ENCODE measurements around the gene BACH2.

The BACH2 gene

DNA sequence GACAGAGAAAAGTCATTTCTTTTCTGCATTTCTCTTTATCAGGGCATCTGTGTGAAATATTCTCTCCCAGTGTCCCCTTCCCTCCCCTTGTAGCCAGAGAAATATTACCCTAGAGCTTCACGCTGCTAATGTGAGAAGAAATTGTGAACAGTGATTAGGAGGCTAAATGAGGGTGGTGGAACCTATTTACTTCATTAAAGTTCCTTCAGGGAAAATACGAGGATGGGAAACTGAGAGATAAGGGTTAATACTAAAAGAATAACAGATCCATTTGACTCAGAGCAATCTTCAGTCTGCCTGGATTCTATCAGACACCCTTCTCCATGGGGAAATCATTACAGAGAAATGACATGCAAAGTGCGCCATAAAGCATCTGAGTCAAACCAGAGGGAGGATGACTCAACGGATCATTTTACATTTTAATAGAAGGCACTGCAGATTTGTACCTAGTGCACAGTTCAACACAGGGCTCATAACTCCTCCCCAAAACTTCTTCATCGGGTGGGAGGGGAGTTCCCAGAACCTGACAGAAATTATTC is 271.1 kb downstream of the BACH2 start:
- TF ChIP-seq POLR2AphosphoS5 (IDR thresholded peaks at IDR 0.05; ENCODE audit: low read depth, low read length) (0 out of 2 replicates have a peak, but pooled peaks have one; percentile 47), TAF1 (IDR thresholded peaks at IDR 0.05; ENCODE audit: borderline replicate concordance, insufficient read depth, low read length) (peak; percentile 56; the same call in 1 of the 2 replicates), SIN3A (IDR thresholded peaks at IDR 0.05; ENCODE audit: borderline replicate concordance, insufficient read depth, low read length) (no peak), FOXP2 (optimal IDR thresholded peaks at IDR 0.05; ENCODE audit: borderline replicate concordance, extremely low read depth, extremely low read length, insufficient read depth) (no peak)
- TF ChIP-seq, protein P1, sequence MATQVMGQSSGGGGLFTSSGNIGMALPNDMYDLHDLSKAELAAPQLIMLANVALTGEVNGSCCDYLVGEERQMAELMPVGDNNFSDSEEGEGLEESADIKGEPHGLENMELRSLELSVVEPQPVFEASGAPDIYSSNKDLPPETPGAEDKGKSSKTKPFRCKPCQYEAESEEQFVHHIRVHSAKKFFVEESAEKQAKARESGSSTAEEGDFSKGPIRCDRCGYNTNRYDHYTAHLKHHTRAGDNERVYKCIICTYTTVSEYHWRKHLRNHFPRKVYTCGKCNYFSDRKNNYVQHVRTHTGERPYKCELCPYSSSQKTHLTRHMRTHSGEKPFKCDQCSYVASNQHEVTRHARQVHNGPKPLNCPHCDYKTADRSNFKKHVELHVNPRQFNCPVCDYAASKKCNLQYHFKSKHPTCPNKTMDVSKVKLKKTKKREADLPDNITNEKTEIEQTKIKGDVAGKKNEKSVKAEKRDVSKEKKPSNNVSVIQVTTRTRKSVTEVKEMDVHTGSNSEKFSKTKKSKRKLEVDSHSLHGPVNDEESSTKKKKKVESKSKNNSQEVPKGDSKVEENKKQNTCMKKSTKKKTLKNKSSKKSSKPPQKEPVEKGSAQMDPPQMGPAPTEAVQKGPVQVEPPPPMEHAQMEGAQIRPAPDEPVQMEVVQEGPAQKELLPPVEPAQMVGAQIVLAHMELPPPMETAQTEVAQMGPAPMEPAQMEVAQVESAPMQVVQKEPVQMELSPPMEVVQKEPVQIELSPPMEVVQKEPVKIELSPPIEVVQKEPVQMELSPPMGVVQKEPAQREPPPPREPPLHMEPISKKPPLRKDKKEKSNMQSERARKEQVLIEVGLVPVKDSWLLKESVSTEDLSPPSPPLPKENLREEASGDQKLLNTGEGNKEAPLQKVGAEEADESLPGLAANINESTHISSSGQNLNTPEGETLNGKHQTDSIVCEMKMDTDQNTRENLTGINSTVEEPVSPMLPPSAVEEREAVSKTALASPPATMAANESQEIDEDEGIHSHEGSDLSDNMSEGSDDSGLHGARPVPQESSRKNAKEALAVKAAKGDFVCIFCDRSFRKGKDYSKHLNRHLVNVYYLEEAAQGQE (IDR thresholded peaks at IDR 0.05; ENCODE audit: insufficient read depth in 1 of 2, low read depth in 2 of 2, low read length in 2 of 2): 0 out of 4 replicates have a peak, but pooled peaks of 1 of the 2 experiments have one; percentile 22

DNA sequence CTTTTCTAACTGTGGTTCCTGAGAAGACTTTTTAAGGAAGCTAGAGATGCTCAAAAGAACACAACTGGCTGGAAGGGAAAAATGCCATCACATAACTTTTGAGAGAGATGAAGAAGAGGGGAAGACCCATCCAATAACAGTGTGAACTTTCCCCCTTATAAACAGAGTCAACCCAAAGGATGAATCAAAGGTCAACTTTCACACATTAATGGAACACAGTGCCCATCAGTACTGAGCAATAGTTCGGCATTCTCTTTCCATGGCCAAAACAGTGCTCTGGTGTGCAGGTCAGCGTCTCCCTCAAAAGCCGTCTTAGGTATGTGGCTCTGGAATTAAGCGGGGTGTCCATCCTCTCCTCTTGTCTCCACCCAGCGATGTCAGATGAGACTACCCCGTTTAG is 272.0 kb downstream of the BACH2 start:
- no peak for TF ChIP-seq TAF1 (IDR thresholded peaks at IDR 0.05; ENCODE audit: borderline replicate concordance, insufficient read depth, low read length)
- TF ChIP-seq POLR2AphosphoS5 (IDR thresholded peaks at IDR 0.05; ENCODE audit: low read depth, low read length): no peak
- TF ChIP-seq, protein P1 (IDR thresholded peaks at IDR 0.05; ENCODE audit: insufficient read depth in 1 of 2, low read depth in 2 of 2, low read length in 2 of 2): no peak
- TF ChIP-seq SIN3A (IDR thresholded peaks at IDR 0.05; ENCODE audit: borderline replicate concordance, insufficient read depth, low read length): no peak
- no peak for TF ChIP-seq FOXP2 (optimal IDR thresholded peaks at IDR 0.05; ENCODE audit: borderline replicate concordance, extremely low read depth, extremely low read length, insufficient read depth)

DNA sequence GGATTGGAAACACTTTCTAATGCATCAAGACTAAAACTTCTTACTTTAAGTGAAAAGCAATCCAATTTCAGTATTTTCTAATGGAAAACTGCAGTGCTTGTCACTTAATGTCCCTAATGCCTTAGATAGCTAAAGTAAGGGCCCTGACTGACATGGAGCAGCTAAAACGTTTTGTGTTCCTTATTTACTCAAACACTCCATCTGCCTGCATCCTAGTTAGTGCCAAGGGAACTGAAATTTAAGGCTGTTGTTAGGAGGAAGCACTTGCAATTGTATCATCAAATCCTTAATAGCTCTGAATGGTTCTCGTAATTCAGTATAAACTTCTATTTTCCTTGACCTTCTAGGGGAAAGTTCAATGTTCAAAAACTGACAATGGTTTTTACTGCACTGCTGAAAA is 274.9 kb downstream of the BACH2 start:
- TF ChIP-seq, protein P1 (IDR thresholded peaks at IDR 0.05; ENCODE audit: insufficient read depth in 1 of 2, low read depth in 2 of 2, low read length in 2 of 2): no peak
- TF ChIP-seq TAF1 (IDR thresholded peaks at IDR 0.05; ENCODE audit: borderline replicate concordance, insufficient read depth, low read length) (no peak), FOXP2 (optimal IDR thresholded peaks at IDR 0.05; ENCODE audit: borderline replicate concordance, extremely low read depth, extremely low read length, insufficient read depth) (no peak), POLR2AphosphoS5 (IDR thresholded peaks at IDR 0.05; ENCODE audit: low read depth, low read length) (no peak), SIN3A (IDR thresholded peaks at IDR 0.05; ENCODE audit: borderline replicate concordance, insufficient read depth, low read length) (no peak)

DNA sequence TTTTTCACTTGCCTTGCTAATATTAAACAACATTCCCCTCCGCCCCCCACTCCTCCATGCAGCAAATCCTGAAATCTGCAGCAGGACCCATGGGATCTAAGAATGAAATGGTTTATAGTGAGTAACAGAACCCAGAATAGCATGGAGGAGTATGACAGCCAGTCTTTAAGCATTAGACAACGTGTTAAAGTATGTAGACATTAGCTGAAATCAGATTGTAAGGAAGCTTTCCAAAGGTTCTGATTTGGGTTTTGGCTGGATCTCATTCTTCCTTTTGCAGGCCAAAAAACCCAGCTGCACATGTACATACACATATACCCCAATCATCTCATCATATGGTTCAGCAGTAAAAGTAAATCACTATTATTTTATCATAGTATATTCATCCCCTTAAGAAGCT is 275.9 kb downstream of the BACH2 start:
- TF ChIP-seq POLR2AphosphoS5 (IDR thresholded peaks at IDR 0.05; ENCODE audit: low read depth, low read length): no peak
- TF ChIP-seq, protein P1 (IDR thresholded peaks at IDR 0.05; ENCODE audit: insufficient read depth in 1 of 2, low read depth in 2 of 2, low read length in 2 of 2): no peak

DNA sequence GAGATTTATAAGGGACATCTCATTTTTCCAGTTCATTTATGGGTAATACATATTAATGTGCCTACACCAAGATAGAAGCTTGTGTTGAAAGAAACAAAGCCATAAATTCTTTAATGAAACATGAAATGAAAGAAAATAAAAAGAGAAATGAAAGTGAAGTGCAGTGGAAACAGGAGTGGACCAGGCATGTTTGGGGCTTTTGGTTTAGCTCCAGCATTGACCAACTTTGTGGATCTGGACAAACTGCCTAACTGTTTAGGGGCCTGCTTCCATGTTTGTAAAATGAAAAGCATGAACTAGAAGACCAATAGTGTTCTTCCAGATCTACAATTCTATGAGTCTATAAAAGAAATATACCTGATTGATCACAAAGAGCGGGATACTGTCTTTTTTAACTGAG is 277.4 kb downstream of the BACH2 start:
- TF ChIP-seq FOXP2 (optimal IDR thresholded peaks at IDR 0.05; ENCODE audit: borderline replicate concordance, extremely low read depth, extremely low read length, insufficient read depth) (no peak), TAF1 (IDR thresholded peaks at IDR 0.05; ENCODE audit: borderline replicate concordance, insufficient read depth, low read length) (no peak), POLR2AphosphoS5 (IDR thresholded peaks at IDR 0.05; ENCODE audit: low read depth, low read length) (no peak), SIN3A (IDR thresholded peaks at IDR 0.05; ENCODE audit: borderline replicate concordance, insufficient read depth, low read length) (no peak)
- TF ChIP-seq, protein P1 (IDR thresholded peaks at IDR 0.05; ENCODE audit: insufficient read depth in 1 of 2, low read depth in 2 of 2, low read length in 2 of 2): no peak

All from PFSK-1 (cell line).